ENCODE data around the gene INIP.

INIP gene

DNA sequence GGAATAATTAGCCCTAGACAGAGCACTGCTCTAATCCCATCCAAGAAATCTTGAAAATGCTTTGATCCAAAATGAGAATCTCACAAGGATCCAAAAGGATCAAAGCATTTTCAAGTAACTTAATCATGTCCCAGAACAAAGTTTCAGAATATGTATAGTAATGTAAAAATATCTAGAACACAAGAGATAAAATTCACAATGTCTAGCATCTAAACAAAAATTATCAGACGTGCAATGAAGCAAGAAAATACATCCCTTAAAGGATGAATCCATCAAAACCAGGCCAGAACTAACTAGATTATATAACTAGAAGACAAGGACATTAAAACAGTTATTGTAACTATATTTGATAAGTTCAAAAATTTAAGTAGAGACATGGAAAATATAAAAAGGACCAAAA is 69.3 kb downstream of the INIP start:
- TF ChIP-seq POLR2A (IDR thresholded peaks at IDR 0.05; ENCODE audit: extremely low read depth, insufficient read length): no peak
- no peak for TF ChIP-seq CTCF (IDR thresholded peaks at IDR 0.05; ENCODE audit: low read depth, low read length)
- no peak for TF ChIP-seq MYC (IDR thresholded peaks at IDR 0.05; ENCODE audit: low read depth, low read length)
- TF ChIP-seq, protein P1, sequence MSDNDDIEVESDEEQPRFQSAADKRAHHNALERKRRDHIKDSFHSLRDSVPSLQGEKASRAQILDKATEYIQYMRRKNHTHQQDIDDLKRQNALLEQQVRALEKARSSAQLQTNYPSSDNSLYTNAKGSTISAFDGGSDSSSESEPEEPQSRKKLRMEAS (IDR thresholded peaks at IDR 0.05; ENCODE audit: low read depth, low read length): no peak
- no peak overlapping the region for H3K4me3 ChIP-seq (ENCODE audit: low read depth, low read length)
- DNase-seq (ENCODE audit: low read depth): no peak

DNA sequence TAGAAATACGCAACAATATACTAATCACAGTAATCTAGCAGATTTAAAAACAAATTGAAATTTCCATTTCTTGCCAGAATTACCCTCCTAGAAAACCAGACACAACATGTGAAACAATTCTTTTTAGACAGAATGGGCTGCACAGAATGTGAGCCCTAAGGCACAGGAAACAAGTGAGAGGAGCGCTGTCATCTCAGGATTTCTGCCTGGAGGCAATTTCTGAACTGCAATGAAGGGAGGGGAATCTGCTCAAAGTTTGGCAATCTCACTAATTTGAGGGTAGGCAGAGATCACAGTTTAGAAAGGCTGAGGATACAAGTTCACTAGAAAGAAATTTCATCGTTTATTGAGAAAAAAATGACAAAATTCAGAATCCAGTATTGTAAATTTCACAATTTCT is 70.3 kb downstream of the INIP start:
- TF ChIP-seq CTCF (IDR thresholded peaks at IDR 0.05; ENCODE audit: low read depth, low read length) (no peak), POLR2A (IDR thresholded peaks at IDR 0.05; ENCODE audit: extremely low read depth, insufficient read length) (no peak), MYC (IDR thresholded peaks at IDR 0.05; ENCODE audit: low read depth, low read length) (no peak)
- TF ChIP-seq, protein P1 (IDR thresholded peaks at IDR 0.05; ENCODE audit: low read depth, low read length): no peak
- no peak for DNase-seq (ENCODE audit: low read depth)
- no peak overlapping the region for H3K4me3 ChIP-seq (ENCODE audit: low read depth, low read length)

GRCh38 chr9:112642126-112642525 is 75.8 kb downstream of the INIP start:
- DNase-seq (ENCODE audit: low read depth): no peak
- no peak overlapping the region for H3K4me3 ChIP-seq (ENCODE audit: low read depth, low read length)
- no peak for TF ChIP-seq CTCF (IDR thresholded peaks at IDR 0.05; ENCODE audit: low read depth, low read length)
- TF ChIP-seq, protein P1 (IDR thresholded peaks at IDR 0.05; ENCODE audit: low read depth, low read length): no peak
- TF ChIP-seq MYC (IDR thresholded peaks at IDR 0.05; ENCODE audit: low read depth, low read length): no peak
- TF ChIP-seq POLR2A (IDR thresholded peaks at IDR 0.05; ENCODE audit: extremely low read depth, insufficient read length): no peak

DNA sequence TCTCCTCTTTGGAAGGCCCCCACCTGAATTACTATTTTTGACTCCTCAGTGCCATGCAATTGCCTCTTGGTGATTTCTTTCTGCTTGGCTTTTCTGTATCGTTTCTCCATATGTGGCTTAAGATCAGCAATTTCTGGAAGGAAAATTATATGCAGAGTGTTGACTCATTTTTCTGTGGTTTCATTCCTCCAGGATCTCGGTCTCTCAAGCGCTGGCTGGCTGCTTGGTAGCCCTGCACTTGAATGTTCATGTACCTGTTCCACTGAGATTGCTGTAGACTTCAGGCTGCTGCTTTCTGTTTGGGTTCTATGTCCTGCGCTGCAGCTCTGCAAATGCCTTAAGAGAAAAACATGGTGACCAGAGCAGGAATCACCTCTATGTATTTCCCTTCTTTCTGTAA is 77.6 kb downstream of the INIP start:
- no peak for TF ChIP-seq MYC (IDR thresholded peaks at IDR 0.05; ENCODE audit: low read depth, low read length)
- no peak for TF ChIP-seq CTCF (IDR thresholded peaks at IDR 0.05; ENCODE audit: low read depth, low read length)
- TF ChIP-seq, protein P1 (IDR thresholded peaks at IDR 0.05; ENCODE audit: low read depth, low read length): no peak
- no peak for TF ChIP-seq POLR2A (IDR thresholded peaks at IDR 0.05; ENCODE audit: extremely low read depth, insufficient read length)
- H3K4me3 ChIP-seq (ENCODE audit: low read depth, low read length): no peak overlapping the region
- DNase-seq (ENCODE audit: low read depth): no peak
